HG03135 (cell line): ENCODE measurements around the gene TSACC.
"Not testable (repeated sequence)": the region's sequence is repeated elsewhere in the genome, so short reads cannot be mapped to it uniquely, and the experiment has no call there.

Source experiments
- ATAC-seq: cut with Tn5 transposase; IDR thresholded peaks from one replicate; pipeline ENCODE4 v1.9.1; 2021; ENCODE audit warnings: mild to moderate bottlenecking, moderate library complexity; ENCODE audit not compliant: unreplicated experiment

Gene TSACC

GRCh38 chr1:156338180-156338976 lies at the start of gene TSACC, which contains the start of gene CCT3:
TSACC (plus strand) TSS chr1:156338526; CDS start chr1:156339758, 1,232 bp downstream.
CCT3 (minus strand) TSS chr1:156338292; CDS start chr1:156338184, 108 bp downstream.
- ATAC-seq, result peak; percentile 94

- no peak for ATAC-seq
These were observed 48.5 kb upstream of the TSACC start for GRCh38 chr1:156289857-156290256.

- no peak for ATAC-seq
These were observed 46.9 kb upstream of the TSACC start for GRCh38 chr1:156291226-156292061.

- ATAC-seq, result no peak
These were observed 45.3 kb upstream of the TSACC start for GRCh38 chr1:156293098-156293434.

- ATAC-seq, result no peak
These were observed 44.4 kb upstream of the TSACC start for GRCh38 chr1:156293895-156294294.

- ATAC-seq, result no peak
These were observed 42.9 kb upstream of the TSACC start, which contains the start of gene GLMP for GRCh38 chr1:156295391-156295947. GLMP (minus strand) TSS chr1:156295679; CDS start chr1:156295645, 34 bp downstream.

- ATAC-seq, result no peak
These were observed 39.4 kb upstream of the TSACC start, which contains the start of gene VHLL for GRCh38 chr1:156298852-156299357. VHLL (minus strand) TSS chr1:156299307; CDS start chr1:156299189, 118 bp downstream.

GRCh38 chr1:156303241-156303640 lies 35.1 kb upstream of the TSACC start:
- no peak for ATAC-seq

- ATAC-seq, result no peak
These were observed 33.1 kb upstream of the TSACC start for GRCh38 chr1:156305215-156305614.

- no peak for ATAC-seq
These were observed 30.2 kb upstream of the TSACC start for GRCh38 chr1:156308078-156308477.

GRCh38 chr1:156310962-156311361 lies 27.4 kb upstream of the TSACC start:
- no peak for ATAC-seq

- no peak for ATAC-seq
These were observed 21.4 kb upstream of the TSACC start for GRCh38 chr1:156316909-156317308.

GRCh38 chr1:156319664-156320063 lies 18.7 kb upstream of the TSACC start:
- no peak for ATAC-seq

- ATAC-seq, result no peak
These were observed 17.8 kb upstream of the TSACC start for GRCh38 chr1:156320560-156320959.

GRCh38 chr1:156323179-156323578 lies 15.1 kb upstream of the TSACC start:
- ATAC-seq, result not testable (repeated sequence)

GRCh38 chr1:156336242-156336641 lies 2.1 kb upstream of the TSACC start:
- no peak for ATAC-seq

- ATAC-seq, result no peak
These were observed 1.1 kb upstream of the TSACC start for GRCh38 chr1:156337052-156337887.

- no peak for ATAC-seq
These were observed 492 bp upstream of the TSACC start for GRCh38 chr1:156337888-156338179.

- ATAC-seq, result no peak
These were observed 4.0 kb downstream of the TSACC start for GRCh38 chr1:156342166-156342955.

- no peak for ATAC-seq
These were observed 6.1 kb downstream of the TSACC start for GRCh38 chr1:156344409-156344808.
